Muscle of leg (tissue), 11 donors: Measurements from ENCODE around the gene GLIS2. TPM values are rescaled to one million over a fixed set of nuclear protein-coding genes. Genes with fewer than 3 reads are reported as not detected.
A peak's percentile ranks its signal among the peaks of the same experiment; 100 is the strongest.

Experiments used
- DNase-seq: peaks from one replicate; pipeline ENCODE4 v3.0.0; 2013
- H3K27ac ChIP-seq: one replicate; pipeline ENCODE4 v1.5.1; 2013; ENCODE audit warnings: mild to moderate bottlenecking, low read length, control low read depth
- H3K27me3 ChIP-seq: one replicate; pipeline ENCODE4 v1.6.1; 2013; ENCODE audit warnings: low read length; ENCODE audit not compliant: control insufficient read depth, insufficient read depth
- H3K36me3 ChIP-seq: one replicate; pipeline ENCODE4 v1.6.1; 2013; ENCODE audit warnings: low read length; ENCODE audit not compliant: control insufficient read depth, insufficient read depth
- H3K4me1 ChIP-seq: one replicate; pipeline ENCODE4 v1.6.1; 2013; ENCODE audit warnings: low read length; ENCODE audit not compliant: control insufficient read depth, insufficient read depth
- H3K4me3 ChIP-seq: one replicate; pipeline ENCODE4 v1.5.1; 2013; ENCODE audit warnings: low read length, control low read depth
- H3K9me3 ChIP-seq: replicated peaks from 2 replicates; pipeline ENCODE4 v1.6.1; 2013; ENCODE audit warnings: low read depth, low read length; ENCODE audit not compliant: control insufficient read depth
- WGBS: methylation state at CpG from one replicate; pipeline ENCODE4 v1.1.5; 2013; ENCODE audit warnings: missing lambda C conversion rate; ENCODE audit not compliant: insufficient coverage; 5-methylcytosine and 5-hydroxymethylcytosine counted together
- polyA plus RNA-seq, 8 donors: library from polyadenylated mRNA; unstranded; fragments of 120-200 nt; gene quantifications; one replicate each; pipeline versions ENCODE4 v1.2.1 to v1.2.3, GENCODE V29; 2013; ENCODE audit warnings: inconsistent platforms in 1 of 8, low replicate concordance in 1 of 8; ENCODE audit not compliant: insufficient read length in 8 of 8, insufficient read depth in 1 of 8
- total RNA-seq: library from RNA; stranded (reverse); fragments of 120-200 nt; gene quantifications from one replicate; pipeline ENCODE4 v1.2.4, GENCODE V29; 2013

GLIS2 gene
- total and polyA plus RNA-seq, 9 donors: 6.5 to 30.1 (median 25.5) TPM

GRCh38 chr16:4309833-4310266, 6.0 kb upstream of the GLIS2 start:
- H3K4me1 ChIP-seq: peaks cover 26% of the 10 kb centered on the region
- no peaks in the 10 kb centered on the region for H3K9me3 ChIP-seq
- WGBS: 41% methylated on average over 9 of the region's 11 CpGs
- no peak overlapping the region for H3K4me3 ChIP-seq
- H3K27ac ChIP-seq: no peak overlapping the region
- no peaks in the 10 kb centered on the region for H3K36me3 ChIP-seq
- peaks cover 14% of the 10 kb centered on the region for H3K27me3 ChIP-seq
- DNase-seq: no peak

GRCh38 chr16:4313563-4314531, 2.0 kb upstream of the GLIS2 start:
- Histone ChIP-seq H3K4me1 (peaks cover 35% of the 10 kb centered on the region), H3K36me3 (no peaks in the 10 kb centered on the region), H3K9me3 (no peaks in the 10 kb centered on the region), H3K27me3 (peaks cover 18% of the 10 kb centered on the region), H3K27ac (no peak overlapping the region), H3K4me3 (no peak overlapping the region)
- no peak for DNase-seq
- 21% methylated on average over 20 of the region's 43 CpGs for WGBS

GRCh38 chr16:4314532-4315185, 1.2 kb upstream of the GLIS2 start:
- Histone ChIP-seq H3K27ac (peak overlapping the region; percentile 96), H3K4me3 (peak overlapping the region; percentile 67), H3K9me3 (no peaks in the 10 kb centered on the region), H3K36me3 (no peaks in the 10 kb centered on the region), H3K27me3 (peaks cover 18% of the 10 kb centered on the region), H3K4me1 (peaks cover 43% of the 10 kb centered on the region)
- DNase-seq: peak; percentile 78
- 2% methylated on average over 33 of the region's 33 CpGs for WGBS

- Histone ChIP-seq H3K9me3 (no peaks in the 10 kb centered on the region), H3K4me1 (peaks cover 60% of the 10 kb centered on the region), H3K27me3 (peaks cover 18% of the 10 kb centered on the region), H3K36me3 (no peaks in the 10 kb centered on the region), H3K27ac (peak overlapping the region; percentile 74), H3K4me3 (peak overlapping the region; percentile 79)
- under 1% methylated on average over 68 of the region's 93 CpGs for WGBS
- DNase-seq: peak; percentile 51
Measured at GRCh38 chr16:4316108-4316863, 419 bp downstream of the GLIS2 start.

- Histone ChIP-seq H3K27ac (peak overlapping the region; percentile 74), H3K9me3 (no peaks in the 10 kb centered on the region), H3K4me3 (peak overlapping the region; percentile 79), H3K27me3 (peaks cover 18% of the 10 kb centered on the region), H3K4me1 (peaks cover 63% of the 10 kb centered on the region), H3K36me3 (no peaks in the 10 kb centered on the region)
- 10% methylated on average over 13 of the region's 20 CpGs for WGBS
- peak; percentile 69 for DNase-seq
Measured at GRCh38 chr16:4316864-4317531, 1.1 kb downstream of the GLIS2 start.

- H3K9me3 ChIP-seq: no peaks in the 10 kb centered on the region
- peaks cover 70% of the 10 kb centered on the region for H3K4me1 ChIP-seq
- H3K27me3 ChIP-seq: peaks cover 18% of the 10 kb centered on the region
- no peaks in the 10 kb centered on the region for H3K36me3 ChIP-seq
- peak; percentile 45 for DNase-seq
- WGBS: 18% methylated on average over 7 of the region's 12 CpGs
- peak overlapping the region; percentile 74 for H3K27ac ChIP-seq
- peak overlapping the region; percentile 79 for H3K4me3 ChIP-seq
Measured at GRCh38 chr16:4317532-4318450, 1.9 kb downstream of the GLIS2 start.

- peak; percentile 47 for DNase-seq
- 26% methylated on average over 3 of the region's 13 CpGs for WGBS
- H3K27me3 ChIP-seq: peaks cover 16% of the 10 kb centered on the region
- peak overlapping the region; percentile 74 for H3K27ac ChIP-seq
- H3K36me3 ChIP-seq: no peaks in the 10 kb centered on the region
- H3K4me1 ChIP-seq: peaks cover 77% of the 10 kb centered on the region
- H3K4me3 ChIP-seq: peak overlapping the region; percentile 6
- H3K9me3 ChIP-seq: no peaks in the 10 kb centered on the region
Measured at GRCh38 chr16:4318451-4318910, 2.6 kb downstream of the GLIS2 start.

- Histone ChIP-seq H3K9me3 (no peaks in the 10 kb centered on the region), H3K27me3 (peaks cover 12% of the 10 kb centered on the region), H3K4me3 (peak overlapping the region; percentile 6), H3K4me1 (peaks cover 78% of the 10 kb centered on the region), H3K36me3 (no peaks in the 10 kb centered on the region), H3K27ac (peak overlapping the region; percentile 74)
- 36% methylated on average over 2 of the region's 5 CpGs for WGBS
- no peak for DNase-seq
Measured at GRCh38 chr16:4318967-4319366, 3.1 kb downstream of the GLIS2 start.
